Prostate gland (tissue), 2 donors: ENCODE data around the gene VNN1. TPM values are rescaled to one million over a fixed set of nuclear protein-coding genes. Genes with fewer than 3 reads are reported as not detected.

Experiments
- DNase-seq: peaks from one replicate; pipeline ENCODE4 v3.0.0-alpha.2; 2019; ENCODE audit warnings: low spot score
- H3K27ac ChIP-seq, 2 donors: fragments of 200-600 bp; sonication (generic); 2 replicates each; pipeline ENCODE4 v1.5.1; 2017 to 2019
- H3K27me3 ChIP-seq: fragments of 200-600 bp; sonication (generic); replicated peaks from 2 replicates; pipeline ENCODE4 v1.5.1; 2019; ENCODE audit not compliant: insufficient read depth
- H3K36me3 ChIP-seq, 2 donors: fragments of 200-600 bp; sonication (generic); 1 replicate in 1 of 2; 2 replicates in 1 of 2; pipeline versions ENCODE4 v1.5.1 to v1.8.1; 2017 to 2019
- H3K4me1 ChIP-seq: fragments of 200-600 bp; sonication (generic); replicated peaks from 2 replicates; pipeline ENCODE4 v1.5.1; 2019
- H3K4me3 ChIP-seq, 2 donors: fragments of 200-600 bp; sonication (generic); 2 replicates each; pipeline ENCODE4 v1.5.1; 2017 to 2019
- H3K9me3 ChIP-seq: fragments of 200-600 bp; sonication (generic); 2 replicates; pipeline ENCODE4 v1.5.1; 2017
- POLR2A ChIP-seq: fragments of 450-650 bp; IDR thresholded peaks from one replicate; pipeline ENCODE4 v1.6.1; 2016; ENCODE audit warnings: antibody characterized with exemption, mild to moderate bottlenecking
- POLR2AphosphoS5 ChIP-seq: sonication (generic); formaldehyde crosslinking; IDR thresholded peaks from one replicate; pipeline ENCODE4 v1.6.1; 2017; ENCODE audit warnings: antibody characterized with exemption
- WGBS: methylation state at CpG from one replicate; pipeline ENCODE4 v1.1.5; 2018; 5-methylcytosine and 5-hydroxymethylcytosine counted together
- intact Hi-C: fragments of 100-400 bp; cut with DNase I; formaldehyde crosslinking; loops from one replicate; pipeline ENCODE4 v1.14.2; 2022
- total RNA-seq, 2 donors: library from RNA; depleted of rRNA; stranded (reverse); fragments of >200 nt; gene quantifications; one replicate each; pipeline ENCODE4 v1.1.0, GENCODE V29; 2016
- TF ChIP-seq, protein P1 (sequence below), 4 experiments: fragments of 200-600 bp in 2 of 4; fragments of 450-650 bp in 2 of 4; sonication (generic) in 2 of 4; IDR thresholded peaks; 1 replicate in 3 of 4; 2 replicates in 1 of 4; pipeline ENCODE4 v1.5.1; 2016 to 2019; ENCODE audit warnings: antibody characterized with exemption in 4 of 4, mild to moderate bottlenecking in 2 of 4, moderate library complexity in 2 of 4

Gene VNN1
- total RNA-seq, 2 donors from 2014 or later = 0.32 to 0.34 TPM

DNA sequence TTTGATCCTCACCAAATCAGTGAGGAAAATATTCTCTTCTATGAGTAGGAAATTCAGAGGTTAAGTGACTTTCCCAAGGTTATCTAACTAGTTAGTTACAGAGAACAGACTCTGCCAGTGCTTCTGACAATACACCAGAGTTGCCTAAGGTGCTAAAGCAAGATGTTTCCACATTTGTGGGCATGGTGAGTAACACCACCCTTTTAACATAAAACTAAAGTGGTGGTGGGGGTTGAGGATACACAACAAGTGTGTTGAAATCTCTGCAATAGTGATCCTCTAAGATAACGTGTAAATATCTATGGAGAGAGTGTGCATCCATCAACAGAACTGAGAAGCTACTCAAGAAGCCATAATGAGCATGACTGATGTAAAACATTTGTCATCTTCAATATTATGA lies 32.2 kb upstream of the VNN1 start:
- WGBS = 73% methylated on average over 1 of the region's 1 CpG

DNA sequence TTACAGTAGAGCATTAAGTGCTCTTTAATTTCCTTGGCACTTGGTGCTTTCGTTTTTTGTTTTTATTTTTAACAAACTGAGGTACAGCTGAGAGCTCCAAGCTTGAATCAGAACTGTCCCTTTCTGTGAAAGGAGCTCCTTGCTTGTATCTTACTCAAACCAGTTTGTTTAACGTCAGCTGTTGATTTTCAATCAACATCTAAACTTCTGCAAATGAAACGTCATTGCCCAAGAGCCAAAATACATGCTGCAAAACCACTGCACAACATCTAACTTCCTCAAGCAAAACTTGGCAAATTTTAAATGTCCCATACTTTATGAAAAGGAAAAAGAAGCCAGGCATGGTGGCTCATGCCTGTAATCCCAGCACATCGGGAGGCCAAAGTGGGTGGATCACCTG lies 28.6 kb upstream of the VNN1 start:
- Histone ChIP-seq H3K4me3 (no peak overlapping the region), H3K27ac (no peak overlapping the region), H3K27me3 (no peaks in the 10 kb centered on the region), H3K4me1 (no peaks in the 10 kb centered on the region), H3K9me3 (no peaks in the 10 kb centered on the region), H3K36me3 (no peaks in the 10 kb centered on the region)
- TF ChIP-seq POLR2A (no peak), POLR2AphosphoS5 (no peak)
- TF ChIP-seq, protein P1, sequence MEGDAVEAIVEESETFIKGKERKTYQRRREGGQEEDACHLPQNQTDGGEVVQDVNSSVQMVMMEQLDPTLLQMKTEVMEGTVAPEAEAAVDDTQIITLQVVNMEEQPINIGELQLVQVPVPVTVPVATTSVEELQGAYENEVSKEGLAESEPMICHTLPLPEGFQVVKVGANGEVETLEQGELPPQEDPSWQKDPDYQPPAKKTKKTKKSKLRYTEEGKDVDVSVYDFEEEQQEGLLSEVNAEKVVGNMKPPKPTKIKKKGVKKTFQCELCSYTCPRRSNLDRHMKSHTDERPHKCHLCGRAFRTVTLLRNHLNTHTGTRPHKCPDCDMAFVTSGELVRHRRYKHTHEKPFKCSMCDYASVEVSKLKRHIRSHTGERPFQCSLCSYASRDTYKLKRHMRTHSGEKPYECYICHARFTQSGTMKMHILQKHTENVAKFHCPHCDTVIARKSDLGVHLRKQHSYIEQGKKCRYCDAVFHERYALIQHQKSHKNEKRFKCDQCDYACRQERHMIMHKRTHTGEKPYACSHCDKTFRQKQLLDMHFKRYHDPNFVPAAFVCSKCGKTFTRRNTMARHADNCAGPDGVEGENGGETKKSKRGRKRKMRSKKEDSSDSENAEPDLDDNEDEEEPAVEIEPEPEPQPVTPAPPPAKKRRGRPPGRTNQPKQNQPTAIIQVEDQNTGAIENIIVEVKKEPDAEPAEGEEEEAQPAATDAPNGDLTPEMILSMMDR (IDR thresholded peaks at IDR 0.05) = no peak
- 78% methylated on average over 4 of the region's 4 CpGs for WGBS
- intact Hi-C loops = no loop called here
- DNase-seq = no peak

More for the DNA sequence above, 32.2 kb upstream of the VNN1 start:
- H3K27ac ChIP-seq = no peak overlapping the region
- H3K36me3 ChIP-seq = no peaks in the 10 kb centered on the region
- H3K27me3 ChIP-seq = no peaks in the 10 kb centered on the region
- no peaks in the 10 kb centered on the region for H3K4me1 ChIP-seq
- TF ChIP-seq, protein P1 (IDR thresholded peaks at IDR 0.05) = no peak
- TF ChIP-seq POLR2A = no peak
- TF ChIP-seq POLR2AphosphoS5 = no peak
- no peak for DNase-seq
- no peaks in the 10 kb centered on the region for H3K9me3 ChIP-seq
- H3K4me3 ChIP-seq = no peak overlapping the region
- intact Hi-C loops = no loop called here

DNA sequence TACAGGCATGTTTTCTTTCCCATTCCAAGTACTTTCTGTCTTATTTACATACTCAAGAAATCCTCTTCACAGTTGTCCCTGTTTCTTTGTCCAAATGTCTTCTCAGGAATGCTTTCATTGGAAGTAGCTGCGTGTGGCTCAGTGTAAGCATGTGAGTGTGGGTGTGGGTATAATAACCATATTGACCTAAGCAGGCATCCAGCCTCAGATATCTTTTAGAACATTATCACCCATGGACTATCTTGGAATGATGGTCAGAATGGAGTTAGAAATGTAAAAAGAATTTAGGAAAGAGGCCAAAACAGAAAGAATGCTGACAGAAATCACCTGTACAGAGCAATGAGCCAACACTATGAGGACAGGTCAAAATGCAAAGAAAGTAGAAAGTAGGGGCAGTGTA lies 27.4 kb upstream of the VNN1 start:
- intact Hi-C loops = no loop called here
- TF ChIP-seq POLR2A (no peak), POLR2AphosphoS5 (no peak)
- TF ChIP-seq, protein P1 (IDR thresholded peaks at IDR 0.05) = no peak
- WGBS = 65% methylated on average over 1 of the region's 1 CpG

DNA sequence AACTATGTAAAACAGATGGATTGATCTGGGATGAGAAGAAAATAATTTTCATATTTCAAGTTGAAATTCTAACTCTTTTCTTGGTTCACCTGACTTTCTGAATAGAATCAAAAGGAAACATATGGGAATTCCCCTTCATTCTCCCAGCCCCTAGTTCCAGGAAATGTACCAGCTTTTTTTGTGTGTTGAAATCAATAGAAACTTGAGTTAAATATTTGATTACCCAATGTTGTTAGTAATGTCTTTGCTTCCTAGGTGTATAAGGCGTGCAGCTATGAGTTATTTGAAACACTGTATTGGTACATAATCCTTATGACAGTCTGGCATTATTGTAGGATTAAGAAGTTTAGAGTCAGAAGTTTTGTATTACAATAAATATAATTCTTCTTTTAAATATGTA lies 22.4 kb upstream of the VNN1 start:
- Histone ChIP-seq H3K27me3 (no peaks in the 10 kb centered on the region), H3K36me3 (no peaks in the 10 kb centered on the region), H3K9me3 (no peaks in the 10 kb centered on the region), H3K4me3 (no peak overlapping the region), H3K27ac (no peak overlapping the region), H3K4me1 (no peaks in the 10 kb centered on the region)
- DNase-seq = no peak
- 64% methylated on average over 1 of the region's 1 CpG for WGBS
- TF ChIP-seq, protein P1 (IDR thresholded peaks at IDR 0.05) = no peak
- no peak for TF ChIP-seq POLR2A
- intact Hi-C loops = no loop called here

More for the DNA sequence above, 27.4 kb upstream of the VNN1 start:
- Histone ChIP-seq H3K4me1 (no peaks in the 10 kb centered on the region), H3K27ac (no peak overlapping the region), H3K36me3 (no peaks in the 10 kb centered on the region), H3K27me3 (no peaks in the 10 kb centered on the region), H3K9me3 (no peaks in the 10 kb centered on the region), H3K4me3 (no peak overlapping the region)
- DNase-seq = no peak

DNA sequence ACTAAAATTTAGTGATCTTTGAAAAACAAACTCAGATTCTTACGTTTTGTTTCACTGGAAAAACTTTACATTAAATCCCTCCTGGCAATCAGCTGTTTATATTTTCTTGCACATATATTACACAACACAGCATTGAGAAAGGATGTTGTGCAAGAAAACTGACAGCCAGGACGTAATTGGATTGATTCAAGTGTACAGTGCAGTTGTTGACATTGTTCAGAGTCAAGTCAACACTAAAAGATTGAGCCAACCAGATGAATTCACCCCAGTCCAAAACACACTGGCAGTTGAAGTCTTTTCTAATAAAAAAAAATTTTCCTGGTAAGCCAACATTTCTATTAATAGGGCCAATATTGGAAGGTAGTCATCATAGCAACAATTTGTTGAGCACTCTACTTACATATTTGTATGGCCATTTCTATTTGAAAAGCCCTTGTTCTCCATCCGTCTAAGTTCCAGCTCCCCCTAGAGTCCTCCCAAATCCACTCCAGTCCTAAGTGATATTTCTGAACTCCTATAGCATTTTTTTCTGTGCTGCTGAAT lies 20.9 kb upstream of the VNN1 start:
- peak; percentile 17 for TF ChIP-seq POLR2AphosphoS5
- TF ChIP-seq, protein P1 (IDR thresholded peaks at IDR 0.05) = no peak
- no peak for TF ChIP-seq POLR2A
- Histone ChIP-seq H3K4me3 (no peak overlapping the region), H3K4me1 (no peaks in the 10 kb centered on the region), H3K9me3 (no peaks in the 10 kb centered on the region), H3K27me3 (no peaks in the 10 kb centered on the region), H3K36me3 (no peaks in the 10 kb centered on the region), H3K27ac (no peak overlapping the region)
- intact Hi-C loops = no loop called here
- WGBS = 27% methylated on average over 3 of the region's 3 CpGs
- DNase-seq = no peak
